HG03045 (cell line): ENCODE measurements around the gene GNG7.
"Not testable (repeated sequence)": the region's sequence is repeated elsewhere in the genome, so short reads cannot be mapped to it uniquely, and the experiment has no call there.

Experiments used
- ATAC-seq: cut with Tn5 transposase; IDR thresholded peaks from one replicate; pipeline ENCODE4 v1.9.1; 2021; ENCODE audit warnings: mild to moderate bottlenecking, moderate library complexity; ENCODE audit not compliant: unreplicated experiment

Gene GNG7

DNA sequence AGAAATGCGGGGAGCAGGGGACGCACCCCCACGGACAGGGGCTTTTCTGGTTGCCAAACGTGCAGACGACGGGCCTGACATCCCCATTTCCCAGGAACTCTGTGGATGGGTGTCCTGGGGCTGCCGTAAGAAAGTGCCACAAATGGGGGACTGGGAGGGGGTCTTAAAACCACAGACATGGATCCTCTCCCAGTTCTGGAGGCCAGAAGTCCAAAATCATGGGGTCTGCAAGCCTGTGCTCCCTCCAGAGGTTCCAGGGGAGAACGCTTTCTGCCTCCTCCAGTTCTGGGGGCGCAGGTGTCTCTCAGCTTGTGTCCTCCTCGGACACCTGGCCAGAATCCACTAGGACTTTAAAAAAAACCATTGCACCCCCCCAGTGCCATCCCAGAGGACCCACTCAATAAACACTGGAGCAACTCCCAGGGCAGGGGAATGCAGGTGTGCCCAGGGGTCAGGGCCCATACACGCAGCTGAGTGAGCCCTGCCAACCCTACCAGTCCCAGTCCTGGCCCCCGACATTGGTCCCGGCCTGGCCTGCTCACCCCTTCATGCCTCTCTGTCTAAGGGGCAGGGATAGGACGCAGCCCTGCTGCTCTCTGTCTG is 122.7 kb downstream of the GNG7 start:
- no peak for ATAC-seq

- no peak for ATAC-seq
Measured at GRCh38 chr19:2578901-2579677, 123.4 kb downstream of the GNG7 start.

DNA sequence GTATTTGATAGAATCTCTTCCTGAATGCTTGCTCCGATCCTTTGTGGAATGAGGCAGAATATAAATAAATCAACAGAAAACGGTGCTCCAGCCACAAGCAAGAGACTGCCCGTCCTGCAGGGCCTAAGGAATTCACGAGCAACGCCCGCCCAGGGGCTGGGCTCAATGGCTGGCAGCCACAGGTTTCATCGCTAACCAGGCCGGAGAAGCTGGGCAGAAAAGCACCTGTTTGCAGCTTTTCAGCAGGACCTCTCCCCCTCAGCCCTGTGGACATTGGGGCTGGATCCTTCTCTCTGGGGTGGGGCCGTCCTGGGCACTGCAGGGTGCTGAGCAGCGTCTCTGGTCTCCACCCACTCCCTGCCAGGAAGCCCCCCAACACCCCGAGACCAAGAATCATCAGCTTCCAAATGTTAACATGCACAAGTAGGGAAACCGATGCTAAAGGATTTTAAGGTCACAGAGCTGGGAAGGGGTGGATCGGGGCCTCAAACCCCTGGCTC is 124.1 kb downstream of the GNG7 start:
- ATAC-seq, result no peak

GRCh38 chr19:2577722-2578335 is 124.7 kb downstream of the GNG7 start:
- no peak for ATAC-seq

DNA sequence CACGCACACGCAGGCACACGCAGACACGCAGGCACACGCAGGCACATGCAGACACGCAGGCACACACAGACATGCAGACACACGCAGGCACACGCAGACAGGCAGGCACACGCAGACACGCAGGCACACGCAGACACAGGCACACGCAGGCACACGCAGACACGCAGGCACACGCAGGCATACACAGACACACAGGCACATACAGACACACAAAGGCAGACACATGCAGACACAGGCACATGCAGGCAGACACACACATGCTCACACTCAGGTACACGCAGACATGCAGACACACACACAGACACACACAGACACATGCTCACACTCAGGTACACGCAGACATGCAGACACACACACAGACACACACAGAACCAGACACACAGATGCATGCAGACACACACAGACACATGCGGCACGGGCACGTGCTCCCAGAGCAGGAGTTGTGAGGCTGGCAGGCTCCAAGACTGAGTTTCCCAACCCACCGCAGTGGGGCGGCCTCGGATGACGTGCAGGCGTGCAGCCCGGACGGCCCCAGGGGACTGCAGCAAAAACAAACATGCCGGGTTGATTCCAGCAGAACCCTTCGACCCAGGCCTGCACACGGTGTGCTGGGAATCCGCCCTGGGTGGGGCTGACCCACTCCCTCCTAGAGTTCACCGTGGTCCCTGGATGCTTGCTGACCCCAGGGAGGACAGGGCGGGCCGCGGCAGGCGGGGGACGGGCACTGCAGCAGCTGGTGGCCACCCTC is 126.6 kb downstream of the GNG7 start:
- ATAC-seq, result no peak

- ATAC-seq, result no peak
Measured at GRCh38 chr19:2574971-2575630, 127.4 kb downstream of the GNG7 start.

DNA sequence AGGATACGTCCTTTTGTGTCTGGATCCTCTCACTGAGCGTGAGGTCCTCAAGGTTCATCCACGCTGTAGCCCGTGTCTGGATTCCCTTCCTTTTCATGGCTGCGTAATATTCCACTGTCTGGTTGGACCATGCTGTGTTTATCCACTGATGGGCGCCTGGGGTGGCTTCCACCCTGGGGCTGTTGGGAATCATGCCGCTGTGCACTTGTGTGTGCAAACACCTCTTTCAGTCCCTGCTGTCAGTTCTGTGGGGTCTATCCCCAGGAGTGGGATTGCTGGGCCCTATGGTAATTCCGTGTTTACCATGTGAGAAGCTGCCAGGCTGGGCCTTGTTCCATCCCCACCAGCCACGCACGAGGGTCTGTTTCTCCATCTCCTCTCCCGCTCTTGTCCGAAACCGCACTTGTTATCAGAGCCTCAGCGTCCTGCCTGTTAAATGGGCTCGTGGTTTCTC is 128.0 kb downstream of the GNG7 start:
- ATAC-seq, result no peak

- no peak for ATAC-seq
Measured at GRCh38 chr19:2573916-2574315, 128.6 kb downstream of the GNG7 start.

- not testable (repeated sequence) for ATAC-seq
Measured at GRCh38 chr19:2572152-2572551, 130.3 kb downstream of the GNG7 start.

- no peak for ATAC-seq
Measured at GRCh38 chr19:2569596-2570465, 132.7 kb downstream of the GNG7 start.

DNA sequence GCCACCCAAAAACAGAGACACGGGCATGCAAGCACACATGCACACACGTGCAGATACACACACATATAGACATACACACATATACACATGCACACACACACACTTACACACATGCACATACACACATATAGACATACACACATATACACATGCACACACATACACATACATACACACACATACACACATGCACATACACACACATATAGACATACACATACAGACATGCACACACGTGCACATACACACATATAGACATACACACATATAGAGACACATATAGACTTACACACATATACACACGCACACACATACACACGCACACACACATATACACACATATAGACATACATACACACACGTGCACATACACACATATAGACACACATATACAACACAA is 134.5 kb downstream of the GNG7 start:
- ATAC-seq, result no peak

GRCh38 chr19:2567580-2567979 is 134.9 kb downstream of the GNG7 start:
- no peak for ATAC-seq

DNA sequence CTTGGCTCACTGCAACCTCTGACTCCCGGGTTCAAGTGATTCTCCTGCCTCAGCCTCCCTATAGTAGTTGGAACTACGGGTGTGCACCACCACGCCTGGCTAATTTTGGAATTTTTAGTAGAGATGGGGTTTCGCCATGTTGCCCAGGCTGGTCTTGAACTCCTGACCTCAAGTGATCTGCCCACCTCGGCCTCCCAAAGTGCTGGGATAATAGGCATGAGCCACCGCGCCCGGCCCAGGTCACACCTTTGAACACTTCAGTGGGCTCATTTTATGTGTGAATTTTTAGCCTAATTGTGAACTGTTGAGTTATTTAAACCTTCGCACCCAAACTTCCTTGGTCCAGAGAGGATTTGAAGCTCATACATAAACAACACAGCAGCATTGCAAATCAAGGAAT is 138.9 kb downstream of the GNG7 start:
- ATAC-seq, result not testable (repeated sequence)

GRCh38 chr19:2561895-2562294 is 140.6 kb downstream of the GNG7 start:
- peak; percentile 67 for ATAC-seq

GRCh38 chr19:2561221-2561620 is 141.3 kb downstream of the GNG7 start:
- no peak for ATAC-seq

GRCh38 chr19:2560369-2560768 is 142.1 kb downstream of the GNG7 start:
- ATAC-seq, result no peak

DNA sequence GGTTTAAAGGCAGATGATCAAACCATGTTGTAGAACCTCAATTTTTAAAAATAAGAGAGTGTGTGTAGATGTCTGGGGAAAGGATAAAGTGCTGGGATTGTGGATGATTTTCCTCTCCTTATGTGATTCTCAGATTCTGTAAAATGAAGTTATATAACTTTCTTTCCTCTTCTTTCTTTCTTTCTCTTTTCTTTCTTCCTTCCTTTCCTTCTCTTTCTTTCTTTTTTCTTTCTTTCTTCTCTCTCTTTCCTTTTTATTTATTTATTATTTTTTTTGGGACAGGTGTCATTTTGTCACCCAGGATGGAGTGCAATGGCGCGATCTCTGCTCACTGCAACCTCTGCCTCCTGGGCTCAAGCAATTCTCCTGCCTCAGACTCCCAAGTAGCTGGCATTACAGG is 144.0 kb downstream of the GNG7 start:
- no peak for ATAC-seq

- ATAC-seq, result not testable (repeated sequence)
Measured at GRCh38 chr19:2558131-2558530, 144.4 kb downstream of the GNG7 start.

- no peak for ATAC-seq
Measured at GRCh38 chr19:2557093-2557440, 145.4 kb downstream of the GNG7 start.
